HG03159 (cell line): ENCODE measurements around the gene STAM.
A peak's percentile ranks its signal among the peaks of the same experiment; 100 is the strongest.

Experiments used
- ATAC-seq: cut with Tn5 transposase; IDR thresholded peaks from one replicate; pipeline ENCODE4 v1.9.1; 2021; ENCODE audit warnings: mild to moderate bottlenecking, moderate library complexity; ENCODE audit not compliant: unreplicated experiment

STAM gene

GRCh38 chr10:17673471-17674061, 29.6 kb downstream of the STAM start:
- no peak for ATAC-seq

GRCh38 chr10:17674566-17674965, 30.6 kb downstream of the STAM start:
- ATAC-seq: no peak

GRCh38 chr10:17675638-17676037, 31.7 kb downstream of the STAM start:
- ATAC-seq: no peak

GRCh38 chr10:17676919-17677318, 33.0 kb downstream of the STAM start:
- ATAC-seq: no peak

GRCh38 chr10:17682236-17682946, 38.4 kb downstream of the STAM start:
- peak; percentile 38 for ATAC-seq

GRCh38 chr10:17683541-17683940, 39.6 kb downstream of the STAM start:
- ATAC-seq: no peak

- ATAC-seq: peak; percentile 67
Measured at GRCh38 chr10:17684537-17684936, 40.6 kb downstream of the STAM start.

- peak; percentile 59 for ATAC-seq
Measured at GRCh38 chr10:17685233-17685840, 41.4 kb downstream of the STAM start.

- no peak for ATAC-seq
Measured at GRCh38 chr10:17687117-17687831, 43.3 kb downstream of the STAM start.

- ATAC-seq: no peak
Measured at GRCh38 chr10:17689137-17689536, 45.2 kb downstream of the STAM start.

GRCh38 chr10:17693009-17693408, 49.1 kb downstream of the STAM start:
- no peak for ATAC-seq

GRCh38 chr10:17698696-17699095, 54.7 kb downstream of the STAM start:
- no peak for ATAC-seq

GRCh38 chr10:17701301-17701700, 57.4 kb downstream of the STAM start:
- no peak for ATAC-seq

- ATAC-seq: no peak
Measured at GRCh38 chr10:17703706-17704105, 59.8 kb downstream of the STAM start.

GRCh38 chr10:17708821-17709220, 64.9 kb downstream of the STAM start:
- no peak for ATAC-seq

- no peak for ATAC-seq
Measured at GRCh38 chr10:17709492-17709891, 65.5 kb downstream of the STAM start.

GRCh38 chr10:17710181-17710580, 66.2 kb downstream of the STAM start:
- ATAC-seq: no peak

GRCh38 chr10:17712053-17712452, 68.1 kb downstream of the STAM start:
- no peak for ATAC-seq

- ATAC-seq: no peak
Measured at GRCh38 chr10:17712717-17713471, 68.9 kb downstream of the STAM start.

GRCh38 chr10:17713758-17714157, 69.8 kb downstream of the STAM start:
- no peak for ATAC-seq

- no peak for ATAC-seq
Measured at GRCh38 chr10:17716161-17716560, 72.2 kb downstream of the STAM start.
